ENCODE measurements around the gene POLE2.
"Not testable (repeated sequence)": the region's sequence is repeated elsewhere in the genome, so short reads cannot be mapped to it uniquely, and the experiment has no call there.

DNA sequence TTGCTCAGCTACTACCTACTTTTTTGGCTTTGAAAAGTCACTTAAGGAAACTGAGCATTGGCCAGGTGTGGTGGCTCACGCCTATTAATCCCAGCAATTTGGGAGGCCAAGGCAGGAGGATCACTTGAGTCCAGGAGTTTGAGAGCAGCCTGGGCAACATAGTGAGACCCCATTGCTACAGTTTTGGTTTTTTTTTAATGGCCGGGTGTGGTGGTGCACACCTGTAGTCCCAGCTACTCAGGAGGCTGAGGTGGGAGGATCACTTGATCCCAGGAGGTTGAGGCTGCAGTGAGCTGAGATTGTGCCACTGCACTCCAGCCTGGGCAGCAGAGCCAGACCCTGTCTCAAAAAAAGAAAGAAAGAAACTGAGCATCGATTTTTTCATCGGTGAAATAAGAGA lies 47.7 kb upstream of the POLE2 start:
- TF ChIP-seq, protein P1, sequence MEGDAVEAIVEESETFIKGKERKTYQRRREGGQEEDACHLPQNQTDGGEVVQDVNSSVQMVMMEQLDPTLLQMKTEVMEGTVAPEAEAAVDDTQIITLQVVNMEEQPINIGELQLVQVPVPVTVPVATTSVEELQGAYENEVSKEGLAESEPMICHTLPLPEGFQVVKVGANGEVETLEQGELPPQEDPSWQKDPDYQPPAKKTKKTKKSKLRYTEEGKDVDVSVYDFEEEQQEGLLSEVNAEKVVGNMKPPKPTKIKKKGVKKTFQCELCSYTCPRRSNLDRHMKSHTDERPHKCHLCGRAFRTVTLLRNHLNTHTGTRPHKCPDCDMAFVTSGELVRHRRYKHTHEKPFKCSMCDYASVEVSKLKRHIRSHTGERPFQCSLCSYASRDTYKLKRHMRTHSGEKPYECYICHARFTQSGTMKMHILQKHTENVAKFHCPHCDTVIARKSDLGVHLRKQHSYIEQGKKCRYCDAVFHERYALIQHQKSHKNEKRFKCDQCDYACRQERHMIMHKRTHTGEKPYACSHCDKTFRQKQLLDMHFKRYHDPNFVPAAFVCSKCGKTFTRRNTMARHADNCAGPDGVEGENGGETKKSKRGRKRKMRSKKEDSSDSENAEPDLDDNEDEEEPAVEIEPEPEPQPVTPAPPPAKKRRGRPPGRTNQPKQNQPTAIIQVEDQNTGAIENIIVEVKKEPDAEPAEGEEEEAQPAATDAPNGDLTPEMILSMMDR (IDR thresholded peaks at IDR 0.05 in 8 of 11, conservative IDR thresholded peaks at IDR 0.05 in 3 of 11): not testable (repeated sequence)
- TF ChIP-seq POLR2A (IDR thresholded peaks at IDR 0.05): not testable (repeated sequence)

Data from spleen (tissue), 7 donors.